HUES64 (cell line): ENCODE results near the gene METAP1D. TPM values are rescaled to one million over a fixed set of nuclear protein-coding genes. Genes with fewer than 3 reads are reported as not detected.
A peak's percentile ranks its signal among the peaks of the same experiment; 100 is the strongest.

Experiments
- H3K27ac ChIP-seq: 2 replicates; pipeline ENCODE4 v1.7.0; 2013; ENCODE audit warnings: low read depth, low read length, inconsistent platforms
- H3K27me3 ChIP-seq: 2 replicates; pipeline ENCODE4 v1.6.1; 2013; ENCODE audit warnings: mild to moderate bottlenecking, low read length; ENCODE audit not compliant: insufficient read depth
- H3K36me3 ChIP-seq: 2 replicates; pipeline ENCODE4 v1.6.1; 2013; ENCODE audit warnings: mild to moderate bottlenecking, low read length; ENCODE audit not compliant: insufficient read depth
- H3K4me1 ChIP-seq: 2 replicates; pipeline ENCODE4 v1.6.1; 2013; ENCODE audit warnings: mild to moderate bottlenecking, low read length, moderate library complexity; ENCODE audit not compliant: insufficient read depth
- H3K4me3 ChIP-seq: 2 replicates; pipeline ENCODE4 v1.5.1; 2013; ENCODE audit warnings: mild to moderate bottlenecking, low read length, moderate library complexity
- H3K9ac ChIP-seq: 2 replicates; pipeline ENCODE4 v1.6.1; 2013; ENCODE audit warnings: mild to moderate bottlenecking, low read depth, low read length
- H3K9me3 ChIP-seq: 2 replicates; pipeline ENCODE4 v1.6.1; 2013; ENCODE audit warnings: low read depth, low read length; ENCODE audit not compliant: insufficient read depth
- WGBS: fragments of 150-250, 120-280 bp; methylation state at CpG from one replicate; pipeline ENCODE4 v1.1.7; 2013; ENCODE audit warnings: missing lambda C conversion rate; 5-methylcytosine and 5-hydroxymethylcytosine counted together
- polyA plus RNA-seq, 2 experiments: library from polyadenylated mRNA; stranded (reverse); fragments of 50-300 nt; gene quantifications; one replicate each; pipeline ENCODE4 v1.2.3, GENCODE V29; 2013

The METAP1D gene
- polyA plus RNA-seq (2013, experiment 1 of 2), result 7.1 TPM
- polyA plus RNA-seq (2013, experiment 2 of 2), result 5.7 TPM

DNA sequence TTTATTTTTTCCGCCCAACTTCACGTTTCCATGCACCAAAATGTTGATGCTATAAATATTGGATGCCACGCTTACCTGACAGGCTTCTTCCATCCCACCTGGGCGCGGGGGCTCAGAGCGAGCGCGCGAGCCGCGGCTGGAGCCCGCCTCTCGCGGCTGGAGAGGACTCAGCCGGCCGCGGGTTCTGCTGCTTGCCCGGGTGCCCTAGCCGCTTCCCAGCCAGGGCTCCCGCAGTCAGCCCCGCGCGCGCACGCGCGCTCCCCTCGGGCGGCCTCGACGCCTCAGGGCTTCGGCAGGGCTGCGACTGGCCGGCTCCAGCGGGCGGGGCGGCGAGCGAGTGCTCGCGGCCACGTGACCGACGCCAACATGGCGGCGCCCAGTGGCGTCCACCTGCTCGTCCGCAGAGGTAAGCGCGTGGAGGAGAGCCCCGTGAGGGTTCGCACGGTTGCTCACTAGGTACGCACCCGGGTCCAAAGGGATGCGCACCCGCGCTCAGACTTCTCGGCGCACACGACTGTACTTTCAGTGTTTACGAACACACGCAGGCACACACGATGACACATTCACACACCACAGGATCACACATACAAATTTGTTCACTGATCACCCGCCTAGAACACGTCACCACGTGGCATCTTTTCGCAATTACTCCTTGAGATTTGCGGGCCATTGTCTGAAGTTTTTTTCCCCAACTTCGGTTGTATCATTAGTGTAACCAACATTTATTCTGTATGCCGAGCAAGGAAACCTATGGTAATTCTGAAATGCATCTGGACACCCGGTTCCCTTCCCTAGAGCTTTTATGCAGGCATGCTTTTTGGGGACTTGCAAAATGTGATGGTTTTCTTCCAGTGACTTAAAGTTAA is at the start of gene METAP1D:
METAP1D (plus strand) TSS at position 350 of the 866 bp plus-strand sequence; CDS start at position 367, 17 bp downstream.
- H3K9ac ChIP-seq, result peak within 1 kb of the TSS; percentile 96
- peak within 1 kb of the TSS; percentile 80 for H3K4me3 ChIP-seq
- no peaks in the 10 kb centered on the region for H3K36me3 ChIP-seq
- 1% methylated on average over 73 of the region's 73 CpGs for WGBS
- H3K27me3 ChIP-seq, result peaks cover 20% of the 10 kb centered on the region
- no peaks in the 10 kb centered on the region for H3K9me3 ChIP-seq
- peak within 1 kb of the TSS; percentile 73 for H3K27ac ChIP-seq
- H3K4me1 ChIP-seq, result peaks cover 4% of the 10 kb centered on the region; the same call in 1 of the 2 replicates

DNA sequence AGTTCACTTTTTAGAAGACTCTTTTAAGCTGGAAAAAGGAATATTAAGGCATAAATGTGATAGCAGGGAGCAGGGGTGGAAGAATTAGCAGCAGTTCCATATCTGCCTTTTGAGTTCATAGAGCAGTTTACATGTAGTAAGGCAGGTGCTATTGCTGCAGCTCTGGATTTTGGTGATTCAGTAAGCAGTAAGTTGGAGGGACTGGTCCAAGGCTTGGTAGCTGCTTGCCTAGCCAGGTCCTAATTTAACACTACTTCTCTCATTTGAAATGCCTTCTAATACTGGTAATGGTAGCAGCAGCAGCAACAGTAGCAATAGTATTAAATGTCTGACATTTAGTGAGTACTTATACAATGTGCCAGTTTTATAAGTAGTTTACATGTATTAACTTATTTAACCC is 47.5 kb upstream of the METAP1D start:
- H3K9ac ChIP-seq, result no peak overlapping the region
- H3K4me1 ChIP-seq, result no peaks in the 10 kb centered on the region
- H3K36me3 ChIP-seq, result peaks cover 37% of the 10 kb centered on the region; the same call in 1 of the 2 replicates
- no peaks in the 10 kb centered on the region for H3K27me3 ChIP-seq
- H3K9me3 ChIP-seq, result no peaks in the 10 kb centered on the region
- no peak overlapping the region for H3K27ac ChIP-seq
- no peak overlapping the region for H3K4me3 ChIP-seq

DNA sequence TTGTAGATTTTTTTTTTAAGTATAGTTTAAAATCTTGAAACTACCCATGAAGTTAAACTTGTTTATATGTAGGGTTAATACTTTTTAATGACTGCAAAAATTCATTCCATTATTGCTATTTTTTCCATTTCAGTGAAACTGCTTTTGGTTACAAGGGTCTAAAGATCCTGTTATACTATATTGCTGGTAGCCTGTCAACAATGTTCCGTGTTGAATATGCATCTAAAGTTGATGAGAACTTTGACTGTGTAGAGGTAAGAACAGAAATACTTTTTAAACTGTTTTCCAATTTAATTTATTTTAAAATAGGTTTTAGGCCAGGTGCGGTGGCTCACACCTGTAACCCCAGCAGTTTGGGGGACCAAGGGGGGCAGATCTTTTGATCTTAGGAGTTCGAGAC is 47.0 kb upstream of the METAP1D start:
- no peaks in the 10 kb centered on the region for H3K4me1 ChIP-seq
- H3K27ac ChIP-seq, result no peak overlapping the region
- no peak overlapping the region for H3K9ac ChIP-seq
- H3K4me3 ChIP-seq, result no peak overlapping the region
- H3K36me3 ChIP-seq, result peaks cover 39% of the 10 kb centered on the region; the same call in 1 of the 2 replicates
- no peaks in the 10 kb centered on the region for H3K9me3 ChIP-seq
- H3K27me3 ChIP-seq, result no peaks in the 10 kb centered on the region
- 100% methylated on average over 3 of the region's 3 CpGs for WGBS

DNA sequence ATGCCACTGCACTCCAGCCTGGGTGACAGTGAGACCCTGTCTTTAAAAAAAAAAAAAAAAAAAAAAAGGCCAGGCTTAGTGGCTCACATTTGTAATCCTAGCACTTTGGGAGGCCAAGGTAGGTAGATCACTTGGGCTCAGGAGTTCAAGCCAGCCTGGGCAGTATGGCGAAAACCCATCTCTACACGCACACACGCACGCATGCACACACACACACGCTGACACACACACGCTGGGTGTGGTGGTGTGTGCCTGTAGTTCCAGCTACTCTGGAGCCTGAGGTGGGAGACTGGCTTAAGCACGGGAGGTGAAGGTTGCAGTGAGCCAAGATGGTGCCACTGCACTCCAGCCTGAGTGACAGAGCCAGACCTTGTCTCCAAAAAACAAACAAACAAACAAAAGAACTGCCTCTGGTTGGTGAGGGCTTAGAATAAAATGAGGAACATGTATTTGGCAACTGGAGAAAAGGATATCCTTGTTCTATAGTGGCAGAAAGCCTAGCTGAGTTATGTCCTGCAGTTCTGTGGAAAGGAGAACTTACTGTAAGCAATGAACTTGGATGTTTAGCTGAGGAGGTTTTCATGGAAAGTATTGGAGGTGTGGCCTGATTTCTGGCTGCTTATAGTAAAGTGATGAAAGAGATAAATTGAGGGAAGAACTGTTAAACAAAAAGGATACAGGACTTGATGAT is 43.5 kb upstream of the METAP1D start:
- WGBS, result 96% methylated on average over 7 of the region's 7 CpGs
- peaks cover 28% of the 10 kb centered on the region; the same call in 1 of the 2 replicates for H3K36me3 ChIP-seq
- no peak overlapping the region for H3K4me3 ChIP-seq
- H3K27me3 ChIP-seq, result no peaks in the 10 kb centered on the region
- H3K9ac ChIP-seq, result no peak overlapping the region
- H3K4me1 ChIP-seq, result no peaks in the 10 kb centered on the region
- H3K9me3 ChIP-seq, result no peaks in the 10 kb centered on the region
- H3K27ac ChIP-seq, result no peak overlapping the region

DNA sequence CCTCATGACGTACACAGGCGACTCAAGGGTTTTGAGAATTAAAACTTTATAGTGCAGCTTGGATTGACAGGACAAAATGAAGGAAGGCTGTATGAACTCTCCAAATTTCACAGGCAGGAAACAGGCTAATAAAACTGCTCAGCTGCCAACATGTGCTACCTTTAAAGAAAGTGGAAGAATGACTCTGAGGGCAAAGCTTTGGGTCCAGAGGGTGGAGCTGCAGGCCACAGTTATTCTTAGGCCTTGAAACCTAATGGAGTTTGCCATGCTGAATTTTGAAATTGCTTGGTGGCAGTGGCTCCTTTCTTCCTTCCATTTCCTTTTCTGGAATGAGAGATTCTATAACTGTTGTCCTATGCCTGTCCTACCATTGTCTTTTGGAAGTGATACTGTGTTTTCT is 42.7 kb upstream of the METAP1D start:
- Histone ChIP-seq H3K27me3 (no peaks in the 10 kb centered on the region), H3K4me3 (no peak overlapping the region), H3K4me1 (no peaks in the 10 kb centered on the region), H3K9me3 (no peaks in the 10 kb centered on the region), H3K27ac (no peak overlapping the region), H3K9ac (no peak overlapping the region), H3K36me3 (peaks cover 28% of the 10 kb centered on the region; the same call in 1 of the 2 replicates)
- WGBS, result 95% methylated on average over 2 of the region's 2 CpGs

DNA sequence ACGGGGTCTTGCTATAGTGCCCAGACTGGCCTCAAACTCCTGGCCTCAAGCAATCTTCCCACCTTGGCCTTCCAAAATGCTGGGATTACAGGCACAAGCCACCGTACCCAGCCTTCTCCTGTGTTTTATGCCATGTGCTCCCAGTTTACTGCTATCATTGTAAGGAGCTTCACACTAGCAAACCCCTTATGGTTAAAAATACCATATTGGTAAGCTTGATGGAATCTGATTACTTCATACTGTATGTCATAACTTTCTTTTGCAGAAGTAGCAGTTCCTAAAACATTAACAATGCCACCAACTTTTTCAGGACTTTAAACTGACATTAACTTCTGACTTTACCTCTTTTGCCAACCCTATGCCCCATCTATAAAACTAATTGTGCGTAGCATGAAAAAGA is 41.3 kb upstream of the METAP1D start:
- Histone ChIP-seq H3K27ac (no peak overlapping the region), H3K27me3 (no peaks in the 10 kb centered on the region), H3K9ac (no peak overlapping the region), H3K4me3 (no peak overlapping the region), H3K4me1 (no peaks in the 10 kb centered on the region), H3K36me3 (peaks cover 18% of the 10 kb centered on the region; the same call in 1 of the 2 replicates), H3K9me3 (no peaks in the 10 kb centered on the region)
- 95% methylated on average over 2 of the region's 3 CpGs for WGBS

DNA sequence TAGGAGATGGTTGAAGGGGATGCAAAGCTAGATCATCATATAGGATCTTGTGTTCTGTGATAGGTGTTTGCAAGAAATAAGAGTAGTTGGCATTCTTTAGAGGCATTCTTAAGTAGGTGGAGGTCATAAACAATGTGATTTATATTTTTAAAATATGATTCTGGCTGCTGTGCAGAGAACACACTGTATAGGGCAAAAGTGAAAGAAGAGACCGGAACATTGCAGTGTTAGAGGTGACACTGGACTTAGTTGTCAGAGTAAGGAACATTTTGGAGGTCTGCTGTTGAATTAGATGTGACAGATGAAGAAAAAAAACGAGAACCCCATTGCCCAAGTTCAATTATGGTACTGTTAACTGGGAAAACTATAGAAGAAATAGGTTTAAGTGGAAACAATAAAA is 39.8 kb upstream of the METAP1D start:
- no peaks in the 10 kb centered on the region for H3K4me1 ChIP-seq
- peaks cover 10% of the 10 kb centered on the region; the same call in 1 of the 2 replicates for H3K36me3 ChIP-seq
- no peak overlapping the region for H3K9ac ChIP-seq
- H3K9me3 ChIP-seq, result no peaks in the 10 kb centered on the region
- no peak overlapping the region for H3K27ac ChIP-seq
- H3K27me3 ChIP-seq, result no peaks in the 10 kb centered on the region
- H3K4me3 ChIP-seq, result no peak overlapping the region
- 89% methylated on average over 2 of the region's 2 CpGs for WGBS

DNA sequence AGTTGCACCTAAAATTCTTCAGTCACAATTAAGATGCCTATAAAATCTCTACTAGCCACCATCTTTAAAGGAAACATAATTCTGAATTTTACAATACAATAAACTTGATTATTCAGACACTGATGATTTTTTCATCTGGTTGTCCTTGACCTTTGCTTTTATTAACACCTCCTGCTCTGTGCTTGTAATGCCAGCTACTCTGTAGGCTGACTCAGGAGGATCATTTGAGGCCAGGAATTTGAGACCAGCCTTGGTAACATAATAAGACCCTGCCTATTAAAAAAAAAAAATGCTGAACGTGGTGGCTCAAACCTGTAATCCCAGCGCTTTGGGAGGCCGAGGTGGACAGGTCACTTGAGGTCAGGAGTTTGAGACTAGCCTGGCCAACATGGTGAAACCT is 39.2 kb upstream of the METAP1D start:
- H3K4me1 ChIP-seq, result no peaks in the 10 kb centered on the region
- no peaks in the 10 kb centered on the region for H3K27me3 ChIP-seq
- H3K9ac ChIP-seq, result no peak overlapping the region
- H3K9me3 ChIP-seq, result no peaks in the 10 kb centered on the region
- WGBS, result 92% methylated on average over 3 of the region's 3 CpGs
- H3K4me3 ChIP-seq, result no peak overlapping the region
- no peak overlapping the region for H3K27ac ChIP-seq
- peaks cover 13% of the 10 kb centered on the region for H3K36me3 ChIP-seq

DNA sequence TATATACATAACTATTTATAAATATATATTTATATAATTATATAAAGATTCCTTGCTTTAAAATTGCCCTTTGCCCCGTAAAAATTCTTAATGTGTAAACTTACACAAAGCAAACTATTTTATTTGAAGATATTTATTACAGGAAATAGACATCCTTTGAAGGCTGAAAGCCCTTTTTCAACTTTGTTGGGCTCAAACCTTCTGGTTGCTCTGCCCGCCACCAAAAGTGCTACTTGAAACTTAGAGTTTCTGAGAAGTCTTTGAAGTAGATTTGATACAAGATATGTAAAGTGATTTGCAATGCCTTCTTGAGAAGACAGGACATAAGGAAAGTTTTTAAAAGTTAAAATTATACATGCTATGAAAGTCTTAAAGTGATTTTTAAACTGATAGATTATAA is 36.6 kb upstream of the METAP1D start:
- no peaks in the 10 kb centered on the region for H3K4me1 ChIP-seq
- no peaks in the 10 kb centered on the region for H3K9me3 ChIP-seq
- 88% methylated on average over 1 of the region's 2 CpGs for WGBS
- no peaks in the 10 kb centered on the region for H3K27me3 ChIP-seq
- no peak overlapping the region for H3K4me3 ChIP-seq
- H3K27ac ChIP-seq, result no peak overlapping the region
- H3K36me3 ChIP-seq, result peaks cover 30% of the 10 kb centered on the region
- H3K9ac ChIP-seq, result no peak overlapping the region

DNA sequence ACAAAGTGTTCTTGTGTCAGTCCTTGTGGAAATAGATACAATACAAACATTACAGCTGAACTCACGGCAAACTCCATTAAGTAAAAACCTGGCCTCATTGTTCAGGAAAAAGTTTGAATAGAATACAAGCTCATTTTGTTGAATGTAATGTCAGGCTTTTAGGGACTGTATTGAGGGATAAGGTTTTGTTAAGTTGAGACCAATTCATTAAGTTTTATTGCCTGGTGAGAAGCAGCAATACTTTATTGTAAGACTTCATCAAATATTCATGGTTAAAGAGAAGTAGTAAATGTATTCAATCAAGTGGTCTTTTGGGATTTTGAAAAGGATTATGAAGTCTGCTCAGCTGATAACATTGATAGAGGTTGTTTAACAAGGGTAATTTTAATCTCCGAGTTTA is 35.4 kb upstream of the METAP1D start:
- Histone ChIP-seq H3K9ac (no peak overlapping the region), H3K36me3 (peaks cover 37% of the 10 kb centered on the region), H3K4me1 (no peaks in the 10 kb centered on the region), H3K27me3 (no peaks in the 10 kb centered on the region), H3K9me3 (no peaks in the 10 kb centered on the region), H3K27ac (no peak overlapping the region), H3K4me3 (no peak overlapping the region)
- 100% methylated on average over 2 of the region's 2 CpGs for WGBS

DNA sequence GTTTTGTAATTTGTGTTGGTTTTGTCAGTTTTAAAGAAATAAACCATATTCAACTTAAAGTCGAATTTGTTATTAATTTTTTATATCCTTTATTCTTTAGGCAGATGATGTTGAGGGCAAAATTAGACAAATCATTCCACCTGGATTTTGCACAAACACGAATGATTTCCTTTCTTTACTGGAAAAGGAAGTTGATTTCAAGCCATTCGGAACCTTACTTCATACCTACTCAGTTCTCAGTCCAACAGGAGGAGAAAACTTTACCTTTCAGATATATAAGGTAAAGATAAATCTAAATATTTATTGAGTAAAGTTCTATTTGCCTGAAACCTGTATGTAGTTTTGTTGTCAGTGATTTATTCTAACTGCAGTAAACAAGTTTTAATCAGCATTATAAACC is 34.5 kb upstream of the METAP1D start:
- H3K36me3 ChIP-seq, result peaks cover 44% of the 10 kb centered on the region
- no peak overlapping the region for H3K27ac ChIP-seq
- no peaks in the 10 kb centered on the region for H3K4me1 ChIP-seq
- H3K27me3 ChIP-seq, result no peaks in the 10 kb centered on the region
- H3K9me3 ChIP-seq, result no peaks in the 10 kb centered on the region
- H3K4me3 ChIP-seq, result no peak overlapping the region
- H3K9ac ChIP-seq, result no peak overlapping the region
- WGBS, result 96% methylated on average over 2 of the region's 3 CpGs
